Suprapubic skin (tissue), 4 donors: ENCODE data around the gene KCNT1. TPM values are rescaled to one million over a fixed set of nuclear protein-coding genes. Genes with fewer than 3 reads are reported as not detected.

Experiments
- DNase-seq, 2 donors: peaks; one replicate each; pipeline ENCODE4 v3.0.0-alpha.2; 2019; ENCODE audit warnings: low spot score in 2 of 2
- H3K27ac ChIP-seq: fragments of 200-600 bp; sonication (generic); one replicate; pipeline ENCODE4 v1.5.1; 2019
- H3K27me3 ChIP-seq: fragments of 200-600 bp; sonication (generic); one replicate; pipeline ENCODE4 v1.5.1; 2019
- H3K36me3 ChIP-seq: fragments of 200-600 bp; sonication (generic); one replicate; pipeline ENCODE4 v1.5.1; 2019
- H3K4me1 ChIP-seq: fragments of 200-600 bp; sonication (generic); one replicate; pipeline ENCODE4 v1.5.1; 2019
- H3K4me3 ChIP-seq: fragments of 200-600 bp; sonication (generic); one replicate; pipeline ENCODE4 v1.5.1; 2019; ENCODE audit warnings: mild to moderate bottlenecking
- H3K9me3 ChIP-seq: fragments of 200-600 bp; sonication (generic); one replicate; pipeline ENCODE4 v1.5.1; 2019
- CTCF ChIP-seq, 2 donors: fragments of 200-600 bp in 1 of 2; fragments of 450-650 bp in 1 of 2; sonication (generic) in 1 of 2; IDR thresholded peaks; one replicate each; pipeline ENCODE4 v1.5.1; 2016 to 2019; ENCODE audit warnings: antibody characterized with exemption in 2 of 2, mild to moderate bottlenecking in 1 of 2, moderate library complexity in 1 of 2
- EP300 ChIP-seq: sonication (generic); formaldehyde crosslinking; IDR thresholded peaks from one replicate; pipeline ENCODE4 v1.6.1; 2017; ENCODE audit warnings: antibody characterized with exemption
- POLR2A ChIP-seq, 2 donors: fragments of 450-650 bp; IDR thresholded peaks; one replicate each; pipeline ENCODE4 v1.6.1; 2017; ENCODE audit warnings: antibody characterized with exemption in 2 of 2, mild to moderate bottlenecking in 2 of 2, moderate library complexity in 2 of 2
- POLR2AphosphoS5 ChIP-seq, 3 donors: sonication (generic); formaldehyde crosslinking; IDR thresholded peaks; one replicate each; pipeline ENCODE4 v1.6.1; 2017; ENCODE audit warnings: antibody characterized with exemption in 3 of 3
- WGBS: methylation state at CpG from one replicate; pipeline ENCODE4 v1.1.5; 2018; 5-methylcytosine and 5-hydroxymethylcytosine counted together
- total RNA-seq, 4 donors: library from RNA; depleted of rRNA; stranded (reverse); fragments of >200 nt; gene quantifications; one replicate each; pipeline ENCODE4 v1.1.0, GENCODE V29; 2016

The KCNT1 gene
- total RNA-seq, 4 donors from 2014 or later, result 0.10 to 0.23 TPM; not detected in 2

DNA sequence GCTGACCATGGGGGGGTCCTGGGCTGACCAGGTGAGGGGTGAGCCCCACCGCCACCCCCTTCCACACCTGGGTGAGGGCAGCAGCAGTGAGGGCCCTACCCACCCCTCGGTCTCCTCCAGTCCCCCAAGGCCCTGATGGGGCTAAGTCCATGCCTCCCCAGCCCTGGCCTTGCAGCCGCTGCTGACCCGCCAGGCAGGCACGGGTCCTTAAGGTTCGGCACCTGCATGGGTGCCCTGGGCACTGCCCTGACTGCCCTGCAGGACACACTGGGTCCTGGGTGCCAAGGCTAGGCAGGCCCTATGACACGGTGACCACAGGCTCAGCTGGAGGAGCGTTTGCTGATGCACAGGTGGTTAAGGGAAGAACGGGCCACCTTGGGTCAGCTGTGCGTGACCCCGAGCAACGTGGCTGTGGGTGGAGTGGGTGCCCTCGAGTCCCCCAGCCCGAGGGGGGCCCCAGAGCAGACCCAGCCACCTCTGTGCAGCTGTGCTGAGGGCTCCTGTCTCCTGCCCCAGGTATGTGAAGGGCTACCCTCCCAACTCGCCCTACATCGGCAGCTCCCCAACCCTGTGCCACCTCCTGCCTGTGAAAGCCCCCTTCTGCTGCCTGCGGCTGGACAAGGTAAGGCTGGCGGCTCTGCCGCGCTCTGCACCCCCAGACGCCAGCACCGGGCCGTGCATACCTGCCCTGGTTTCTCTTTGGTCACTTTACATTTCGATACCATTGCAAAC lies 73.0 kb downstream of the KCNT1 start:
- H3K4me3 ChIP-seq, result no peak overlapping the region
- no peaks in the 10 kb centered on the region for H3K4me1 ChIP-seq
- H3K36me3 ChIP-seq, result no peaks in the 10 kb centered on the region
- 85% methylated on average over 12 of the region's 24 CpGs for WGBS
- no peak overlapping the region for H3K27ac ChIP-seq
- DNase-seq, result no peak
- TF ChIP-seq POLR2A (IDR thresholded peaks at IDR 0.05) (no peak), POLR2AphosphoS5 (IDR thresholded peaks at IDR 0.05) (no peak), EP300 (no peak), CTCF (IDR thresholded peaks at IDR 0.05) (no peak)
- peaks cover 32% of the 10 kb centered on the region for H3K27me3 ChIP-seq
- H3K9me3 ChIP-seq, result no peaks in the 10 kb centered on the region

DNA sequence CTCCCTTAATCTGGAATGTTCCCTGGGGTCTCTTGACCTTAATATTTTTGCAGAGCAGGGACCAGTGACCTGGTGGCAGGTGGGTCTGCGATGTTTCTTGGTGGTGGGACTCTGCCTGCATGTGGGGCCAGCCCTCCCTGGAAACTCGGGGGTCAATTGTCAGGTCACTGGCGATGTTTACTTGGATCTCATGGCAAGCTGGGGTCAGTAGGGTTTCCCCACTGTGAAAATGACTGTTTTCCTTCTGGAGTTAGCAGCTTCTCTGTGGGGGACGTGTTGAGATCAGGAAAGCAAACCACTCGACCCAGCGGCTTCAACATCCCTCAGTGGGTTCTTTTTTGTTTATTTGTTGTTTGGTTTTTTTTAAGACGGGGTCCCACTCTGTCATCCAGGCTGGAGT lies 73.9 kb downstream of the KCNT1 start:
- TF ChIP-seq CTCF (IDR thresholded peaks at IDR 0.05) (no peak), EP300 (no peak), POLR2A (IDR thresholded peaks at IDR 0.05) (no peak), POLR2AphosphoS5 (IDR thresholded peaks at IDR 0.05) (no peak)
- 70% methylated on average over 6 of the region's 7 CpGs for WGBS
- Histone ChIP-seq H3K9me3 (no peaks in the 10 kb centered on the region), H3K27ac (no peak overlapping the region), H3K4me3 (no peak overlapping the region), H3K27me3 (peaks cover 30% of the 10 kb centered on the region), H3K36me3 (no peaks in the 10 kb centered on the region), H3K4me1 (no peaks in the 10 kb centered on the region)
- no peak for DNase-seq

GRCh38 chr9:135776893-135777622 lies 75.1 kb downstream of the KCNT1 start:
- 57% methylated on average over 6 of the region's 25 CpGs for WGBS
- Histone ChIP-seq H3K4me1 (no peaks in the 10 kb centered on the region), H3K27me3 (peaks cover 19% of the 10 kb centered on the region), H3K9me3 (no peaks in the 10 kb centered on the region), H3K4me3 (no peak overlapping the region), H3K36me3 (no peaks in the 10 kb centered on the region), H3K27ac (no peak overlapping the region)
- TF ChIP-seq POLR2AphosphoS5 (IDR thresholded peaks at IDR 0.05), result no peak
- TF ChIP-seq EP300, result no peak
- TF ChIP-seq POLR2A (IDR thresholded peaks at IDR 0.05), result no peak
- no peak for TF ChIP-seq CTCF (IDR thresholded peaks at IDR 0.05)
- DNase-seq, result no peak

GRCh38 chr9:135777623-135778177 lies 75.7 kb downstream of the KCNT1 start:
- Histone ChIP-seq H3K27me3 (peaks cover 19% of the 10 kb centered on the region), H3K9me3 (no peaks in the 10 kb centered on the region)

More at GRCh38 chr9:135777623-135778177, 75.7 kb downstream of the KCNT1 start:
- Histone ChIP-seq H3K4me1 (no peaks in the 10 kb centered on the region), H3K36me3 (no peaks in the 10 kb centered on the region), H3K4me3 (no peak overlapping the region), H3K27ac (no peak overlapping the region)
- DNase-seq, result no peak
- TF ChIP-seq EP300 (no peak), POLR2A (IDR thresholded peaks at IDR 0.05) (no peak), POLR2AphosphoS5 (IDR thresholded peaks at IDR 0.05) (no peak), CTCF (IDR thresholded peaks at IDR 0.05) (no peak)
